Esophagus squamous epithelium (tissue), 4 donors: ENCODE results near the gene UMODL1.

Experiments
- POLR2A ChIP-seq, 4 donors: fragments of 450-650 bp; IDR thresholded peaks; one replicate each; pipeline ENCODE4 v1.6.1; 2017; ENCODE audit warnings: antibody characterized with exemption in 4 of 4, mild to moderate bottlenecking in 4 of 4, moderate library complexity in 3 of 4
- TF ChIP-seq, protein P1 (sequence below), 6 experiments: fragments of 450-650 bp in 4 of 6; fragments of 200-600 bp in 2 of 6; sonication (generic) in 2 of 6; IDR thresholded peaks; one replicate each; pipeline ENCODE4 v1.5.1; 2016 to 2019; ENCODE audit warnings: antibody characterized with exemption in 6 of 6, mild to moderate bottlenecking in 4 of 6, moderate library complexity in 4 of 6

DNA sequence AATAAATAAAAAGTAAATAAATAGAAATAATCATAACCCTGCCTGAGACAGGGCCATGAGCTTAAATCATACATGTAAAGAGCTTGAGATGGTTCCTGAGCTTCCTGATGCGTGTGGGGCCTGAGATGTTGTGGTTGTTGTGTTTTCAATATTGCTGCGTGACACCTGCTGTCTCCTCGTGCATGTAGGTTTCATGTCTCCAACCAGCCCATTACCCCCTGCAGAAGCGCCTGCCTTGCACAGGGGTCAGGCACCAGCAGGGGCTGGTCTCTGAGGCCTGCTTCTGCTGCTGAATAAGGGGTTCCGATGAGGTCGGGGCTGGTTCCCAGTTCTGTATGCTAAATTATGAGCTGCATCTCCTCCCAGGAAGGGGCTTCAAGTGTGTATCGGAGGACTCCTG lies 15.9 kb downstream of the UMODL1 start:
- TF ChIP-seq, protein P1, sequence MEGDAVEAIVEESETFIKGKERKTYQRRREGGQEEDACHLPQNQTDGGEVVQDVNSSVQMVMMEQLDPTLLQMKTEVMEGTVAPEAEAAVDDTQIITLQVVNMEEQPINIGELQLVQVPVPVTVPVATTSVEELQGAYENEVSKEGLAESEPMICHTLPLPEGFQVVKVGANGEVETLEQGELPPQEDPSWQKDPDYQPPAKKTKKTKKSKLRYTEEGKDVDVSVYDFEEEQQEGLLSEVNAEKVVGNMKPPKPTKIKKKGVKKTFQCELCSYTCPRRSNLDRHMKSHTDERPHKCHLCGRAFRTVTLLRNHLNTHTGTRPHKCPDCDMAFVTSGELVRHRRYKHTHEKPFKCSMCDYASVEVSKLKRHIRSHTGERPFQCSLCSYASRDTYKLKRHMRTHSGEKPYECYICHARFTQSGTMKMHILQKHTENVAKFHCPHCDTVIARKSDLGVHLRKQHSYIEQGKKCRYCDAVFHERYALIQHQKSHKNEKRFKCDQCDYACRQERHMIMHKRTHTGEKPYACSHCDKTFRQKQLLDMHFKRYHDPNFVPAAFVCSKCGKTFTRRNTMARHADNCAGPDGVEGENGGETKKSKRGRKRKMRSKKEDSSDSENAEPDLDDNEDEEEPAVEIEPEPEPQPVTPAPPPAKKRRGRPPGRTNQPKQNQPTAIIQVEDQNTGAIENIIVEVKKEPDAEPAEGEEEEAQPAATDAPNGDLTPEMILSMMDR (IDR thresholded peaks at IDR 0.05): no peak
- no peak for TF ChIP-seq POLR2A (IDR thresholded peaks at IDR 0.05)
